HepG2 (cell line): ENCODE data around the gene COASY. TPM values are rescaled to one million over a fixed set of nuclear protein-coding genes. Genes with fewer than 3 reads are reported as not detected.

Experiments used
- ASH2L ChIP-seq: fragments of 300-600, 200-600 bp; sonication (generic); IDR thresholded peaks from 2 replicates; pipeline ENCODE4 v1.7.0; 2017; ENCODE audit warnings: low read depth, mild to moderate bottlenecking, moderate library complexity, mixed read lengths, low read length; ENCODE audit not compliant: insufficient read length
- ATF7-NPFF ChIP-seq: sonication (generic); formaldehyde crosslinking; IDR thresholded peaks from 2 replicates; pipeline ENCODE4 v1.8.1; 2023; ENCODE audit warnings: mild to moderate bottlenecking, low read depth, missing genetic modification reagents, moderate library complexity
- CCAR2 ChIP-seq: fragments of 200-400 bp; formaldehyde crosslinking; optimal IDR thresholded peaks from 2 replicates; pipeline ENCODE3; 2018; ENCODE audit warnings: low read depth, mild to moderate bottlenecking, low read length, moderate library complexity
- EEA1 ChIP-seq: sonication (generic); formaldehyde crosslinking; IDR thresholded peaks from 2 replicates; pipeline ENCODE4 v1.5.1; 2020; ENCODE audit warnings: mild to moderate bottlenecking, missing genetic modification reagents, borderline replicate concordance
- ETV5 ChIP-seq: IDR thresholded peaks from 2 replicates; pipeline ENCODE4 v1.6.1; 2018; ENCODE audit warnings: missing biosample characterization, missing genetic modification reagents, inconsistent platforms, borderline replicate concordance
- FOXC1 ChIP-seq: sonication (generic); formaldehyde crosslinking; IDR thresholded peaks from 2 replicates; pipeline ENCODE4 v1.8.0; 2022; ENCODE audit warnings: mild to moderate bottlenecking, missing genetic modification reagents, borderline replicate concordance
- KMT2A ChIP-seq: sonication (generic); formaldehyde crosslinking; IDR thresholded peaks from 2 replicates; pipeline ENCODE4 v1.4.0; 2020; ENCODE audit warnings: missing genetic modification reagents
- NCOA1 ChIP-seq: sonication (generic); formaldehyde crosslinking; IDR thresholded peaks from 2 replicates; pipeline ENCODE4 v1.9.0; 2021; ENCODE audit warnings: missing genetic modification reagents
- PTBP1 ChIP-seq: fragments of 200-400 bp; formaldehyde crosslinking; IDR thresholded peaks from 2 replicates; pipeline ENCODE4 v1.6.1; 2018; ENCODE audit warnings: low read length, low read depth; ENCODE audit not compliant: poor library complexity, severe bottlenecking
- SNRNP70 ChIP-seq: fragments of 200-400 bp; formaldehyde crosslinking; IDR thresholded peaks from 2 replicates; pipeline ENCODE4 v1.6.1; 2017; ENCODE audit warnings: mild to moderate bottlenecking, low read depth, low read length, moderate library complexity
- SOX5 ChIP-seq: IDR thresholded peaks from 2 replicates; pipeline ENCODE4 v1.6.1; 2016; ENCODE audit warnings: borderline replicate concordance
- ZC3H13 ChIP-seq: sonication (generic); formaldehyde crosslinking; IDR thresholded peaks from 2 replicates; pipeline ENCODE4 v1.8.1; 2023; ENCODE audit warnings: mild to moderate bottlenecking, missing genetic modification reagents, moderate library complexity
- ZNF160 ChIP-seq: sonication (generic); formaldehyde crosslinking; IDR thresholded peaks from 2 replicates; pipeline ENCODE4 v1.8.0; 2022; ENCODE audit warnings: mild to moderate bottlenecking, inconsistent platforms, missing genetic modification reagents
- ZNF350 ChIP-seq: sonication (generic); formaldehyde crosslinking; IDR thresholded peaks from 2 replicates; pipeline ENCODE4 v1.4.0; 2020; ENCODE audit warnings: mild to moderate bottlenecking, low read depth, missing genetic modification reagents, borderline replicate concordance
- ZNF543 ChIP-seq: sonication (generic); formaldehyde crosslinking; IDR thresholded peaks from 2 replicates; pipeline ENCODE4 v1.4.0; 2020; ENCODE audit warnings: mild to moderate bottlenecking, missing genetic modification reagents
- ZNF691 ChIP-seq: sonication (generic); formaldehyde crosslinking; IDR thresholded peaks from 2 replicates; pipeline ENCODE4 v1.4.0; 2020; ENCODE audit warnings: missing genetic modification reagents, low read depth, mild to moderate bottlenecking, borderline replicate concordance
- ZNF772 ChIP-seq: sonication (generic); formaldehyde crosslinking; IDR thresholded peaks from 2 replicates; pipeline ENCODE4 v1.5.0; 2020; ENCODE audit warnings: mild to moderate bottlenecking, missing genetic modification reagents
- ZNF777 ChIP-seq: sonication (generic); formaldehyde crosslinking; IDR thresholded peaks from 2 replicates; pipeline ENCODE4 v1.4.0; 2020; ENCODE audit warnings: missing genetic modification reagents
- ZNF841 ChIP-seq: sonication (generic); formaldehyde crosslinking; IDR thresholded peaks from 2 replicates; pipeline ENCODE4 v1.8.1; 2023; ENCODE audit warnings: missing genetic modification reagents, borderline replicate concordance
- polyA plus RNA-seq, 8 experiments: library from polyadenylated mRNA; depleted of rRNA in 3 of 8; stranded (reverse) in 7 of 8; unstranded in 1 of 8; fragments of >200 nt; fragmentation: Illumina TruSeq in 4 of 8; extraction: Trizol in 4 of 8; gene quantifications; 2 replicates each; pipeline versions ENCODE4 v1.2.1 to v1.2.3, GENCODE V29; 2011 to 2016; ENCODE audit warnings: low read depth in 4 of 8, missing spikeins in 1 of 8, mixed read lengths in 1 of 8; ENCODE audit not compliant: insufficient read depth in 1 of 8
- total RNA-seq, 5 experiments: library from RNA; depleted of rRNA; stranded (reverse); fragments of >200 nt; fragmentation: Illumina TruSeq; extraction: Trizol; gene quantifications; 2 replicates each; pipeline ENCODE4 v1.2.3, GENCODE V29; 2016; ENCODE audit warnings: low read depth in 1 of 5
- TF ChIP-seq, protein P1 (sequence below): sonication (generic); formaldehyde crosslinking; conservative IDR thresholded peaks from 2 replicates; pipeline ENCODE4 v1.8.1; 2023; ENCODE audit warnings: missing genetic modification reagents
- TF ChIP-seq, protein P2 (sequence below): sonication (generic); formaldehyde crosslinking; IDR thresholded peaks from 2 replicates; pipeline ENCODE4 v1.8.1; 2022; ENCODE audit warnings: low read depth, mild to moderate bottlenecking, missing genetic modification reagents
- TF ChIP-seq, protein P3 (sequence below): sonication (generic); formaldehyde crosslinking; IDR thresholded peaks from 2 replicates; pipeline ENCODE4 v1.4.0; 2020; ENCODE audit warnings: missing genetic modification reagents

Gene COASY
- total and polyA plus RNA-seq, 2 of the 13 experiments (the other 11 are each of a cell fraction or from before 2014, with no cell fraction given) = 90.7 to 125 TPM

GRCh38 chr17:42541041-42541833, 20.7 kb upstream of the COASY start (continued):
- TF ChIP-seq ZC3H13 (CRISPR knock-in tag) = peak; percentile 87
- TF ChIP-seq SNRNP70 = no peak
- peak; percentile 95 for TF ChIP-seq ETV5
- no peak for TF ChIP-seq ZNF841 (CRISPR knock-in tag)
- peak; percentile 59 for TF ChIP-seq CCAR2
- TF ChIP-seq, protein P1, sequence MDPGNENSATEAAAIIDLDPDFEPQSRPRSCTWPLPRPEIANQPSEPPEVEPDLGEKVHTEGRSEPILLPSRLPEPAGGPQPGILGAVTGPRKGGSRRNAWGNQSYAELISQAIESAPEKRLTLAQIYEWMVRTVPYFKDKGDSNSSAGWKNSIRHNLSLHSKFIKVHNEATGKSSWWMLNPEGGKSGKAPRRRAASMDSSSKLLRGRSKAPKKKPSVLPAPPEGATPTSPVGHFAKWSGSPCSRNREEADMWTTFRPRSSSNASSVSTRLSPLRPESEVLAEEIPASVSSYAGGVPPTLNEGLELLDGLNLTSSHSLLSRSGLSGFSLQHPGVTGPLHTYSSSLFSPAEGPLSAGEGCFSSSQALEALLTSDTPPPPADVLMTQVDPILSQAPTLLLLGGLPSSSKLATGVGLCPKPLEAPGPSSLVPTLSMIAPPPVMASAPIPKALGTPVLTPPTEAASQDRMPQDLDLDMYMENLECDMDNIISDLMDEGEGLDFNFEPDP (CRISPR knock-in tag) = no peak; the same call in 1 of the 2 replicates
- TF ChIP-seq EEA1 = no peak
- no peak; the same call in 1 of the 2 replicates for TF ChIP-seq ZNF160 (CRISPR knock-in tag)
- peak; percentile 81 for TF ChIP-seq ZNF772 (CRISPR knock-in tag)
- 0 out of 2 replicates have a peak, but pooled peaks have one; percentile 28 for TF ChIP-seq ZNF543
- no peak for TF ChIP-seq PTBP1
- TF ChIP-seq NCOA1 (CRISPR knock-in tag) = no peak
- TF ChIP-seq ASH2L = peak; percentile 44
- no peak for TF ChIP-seq ATF7-NPFF
- TF ChIP-seq, protein P2, sequence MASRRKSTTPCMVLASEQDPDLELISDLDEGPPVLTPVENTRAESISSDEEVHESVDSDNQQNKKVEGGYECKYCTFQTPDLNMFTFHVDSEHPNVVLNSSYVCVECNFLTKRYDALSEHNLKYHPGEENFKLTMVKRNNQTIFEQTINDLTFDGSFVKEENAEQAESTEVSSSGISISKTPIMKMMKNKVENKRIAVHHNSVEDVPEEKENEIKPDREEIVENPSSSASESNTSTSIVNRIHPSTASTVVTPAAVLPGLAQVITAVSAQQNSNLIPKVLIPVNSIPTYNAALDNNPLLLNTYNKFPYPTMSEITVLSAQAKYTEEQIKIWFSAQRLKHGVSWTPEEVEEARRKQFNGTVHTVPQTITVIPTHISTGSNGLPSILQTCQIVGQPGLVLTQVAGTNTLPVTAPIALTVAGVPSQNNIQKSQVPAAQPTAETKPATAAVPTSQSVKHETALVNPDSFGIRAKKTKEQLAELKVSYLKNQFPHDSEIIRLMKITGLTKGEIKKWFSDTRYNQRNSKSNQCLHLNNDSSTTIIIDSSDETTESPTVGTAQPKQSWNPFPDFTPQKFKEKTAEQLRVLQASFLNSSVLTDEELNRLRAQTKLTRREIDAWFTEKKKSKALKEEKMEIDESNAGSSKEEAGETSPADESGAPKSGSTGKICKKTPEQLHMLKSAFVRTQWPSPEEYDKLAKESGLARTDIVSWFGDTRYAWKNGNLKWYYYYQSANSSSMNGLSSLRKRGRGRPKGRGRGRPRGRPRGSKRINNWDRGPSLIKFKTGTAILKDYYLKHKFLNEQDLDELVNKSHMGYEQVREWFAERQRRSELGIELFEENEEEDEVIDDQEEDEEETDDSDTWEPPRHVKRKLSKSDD (CRISPR knock-in tag) = peak; percentile 86
- TF ChIP-seq KMT2A = no peak
- TF ChIP-seq ZNF691 (CRISPR knock-in tag) = no peak; the same call in none of the 2 replicates
- no peak for TF ChIP-seq FOXC1 (CRISPR knock-in tag)
- TF ChIP-seq ZNF777 (CRISPR knock-in tag) = no peak
- TF ChIP-seq SOX5 (CRISPR knock-in tag) = peak; percentile 93
- TF ChIP-seq ZNF350 = peak; percentile 66; the same call in 1 of the 2 replicates
- TF ChIP-seq, protein P3, sequence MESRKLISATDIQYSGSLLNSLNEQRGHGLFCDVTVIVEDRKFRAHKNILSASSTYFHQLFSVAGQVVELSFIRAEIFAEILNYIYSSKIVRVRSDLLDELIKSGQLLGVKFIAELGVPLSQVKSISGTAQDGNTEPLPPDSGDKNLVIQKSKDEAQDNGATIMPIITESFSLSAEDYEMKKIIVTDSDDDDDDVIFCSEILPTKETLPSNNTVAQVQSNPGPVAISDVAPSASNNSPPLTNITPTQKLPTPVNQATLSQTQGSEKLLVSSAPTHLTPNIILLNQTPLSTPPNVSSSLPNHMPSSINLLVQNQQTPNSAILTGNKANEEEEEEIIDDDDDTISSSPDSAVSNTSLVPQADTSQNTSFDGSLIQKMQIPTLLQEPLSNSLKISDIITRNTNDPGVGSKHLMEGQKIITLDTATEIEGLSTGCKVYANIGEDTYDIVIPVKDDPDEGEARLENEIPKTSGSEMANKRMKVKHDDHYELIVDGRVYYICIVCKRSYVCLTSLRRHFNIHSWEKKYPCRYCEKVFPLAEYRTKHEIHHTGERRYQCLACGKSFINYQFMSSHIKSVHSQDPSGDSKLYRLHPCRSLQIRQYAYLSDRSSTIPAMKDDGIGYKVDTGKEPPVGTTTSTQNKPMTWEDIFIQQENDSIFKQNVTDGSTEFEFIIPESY (CRISPR knock-in tag) = peak; percentile 85
